ENCODE data around the gene HBA1.
"Not testable (repeated sequence)": the region's sequence is repeated elsewhere in the genome, so short reads cannot be mapped to it uniquely, and the experiment has no call there.

The HBA1 gene

DNA sequence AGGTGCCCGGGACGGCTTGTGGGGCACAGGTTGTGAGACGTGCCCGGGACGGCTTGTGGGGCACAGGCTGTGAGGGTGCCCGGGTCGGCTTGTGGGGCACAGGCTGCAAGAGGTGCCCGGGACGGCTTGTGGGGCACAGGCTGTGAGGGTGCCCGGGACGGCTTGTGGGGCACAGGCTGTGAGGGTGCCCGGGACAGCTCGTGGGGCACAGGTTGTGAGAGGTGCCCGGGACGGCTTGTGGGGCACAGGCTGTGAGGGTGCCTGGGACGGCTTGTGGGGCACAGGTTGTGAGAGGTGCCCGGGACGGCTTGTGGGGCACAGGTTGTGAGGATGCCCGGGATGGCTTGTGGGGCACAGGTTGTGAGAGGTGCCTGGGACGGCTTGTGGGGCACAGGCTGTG lies 16.2 kb upstream of the HBA1 start:
- DNase-seq = not testable (repeated sequence)

DNA sequence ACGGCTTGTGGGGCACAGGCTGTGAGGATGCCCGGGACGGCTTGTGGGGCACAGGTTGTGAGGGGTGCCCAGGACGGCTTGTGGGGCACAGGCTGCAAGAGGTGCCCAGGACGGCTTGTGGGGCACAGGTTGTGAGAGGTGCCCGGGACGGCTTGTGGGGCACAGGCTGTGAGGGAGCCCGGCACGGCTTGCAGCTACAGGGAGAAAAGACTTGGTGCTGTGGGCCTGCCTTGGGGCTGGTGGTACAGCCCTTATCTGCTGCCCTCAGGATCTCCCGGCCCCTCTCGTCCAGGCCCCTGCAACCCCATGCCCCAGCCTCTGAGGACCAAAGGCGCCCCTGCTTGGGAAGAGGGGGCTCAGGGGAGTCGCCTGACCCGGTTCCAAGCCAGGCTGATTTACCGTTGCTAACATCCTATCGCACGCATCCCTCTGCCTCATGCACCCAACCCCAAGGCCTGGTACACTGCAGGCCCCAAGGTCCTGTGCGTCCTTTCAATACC lies 15.7 kb upstream of the HBA1 start:
- DNase-seq = no peak

DNA sequence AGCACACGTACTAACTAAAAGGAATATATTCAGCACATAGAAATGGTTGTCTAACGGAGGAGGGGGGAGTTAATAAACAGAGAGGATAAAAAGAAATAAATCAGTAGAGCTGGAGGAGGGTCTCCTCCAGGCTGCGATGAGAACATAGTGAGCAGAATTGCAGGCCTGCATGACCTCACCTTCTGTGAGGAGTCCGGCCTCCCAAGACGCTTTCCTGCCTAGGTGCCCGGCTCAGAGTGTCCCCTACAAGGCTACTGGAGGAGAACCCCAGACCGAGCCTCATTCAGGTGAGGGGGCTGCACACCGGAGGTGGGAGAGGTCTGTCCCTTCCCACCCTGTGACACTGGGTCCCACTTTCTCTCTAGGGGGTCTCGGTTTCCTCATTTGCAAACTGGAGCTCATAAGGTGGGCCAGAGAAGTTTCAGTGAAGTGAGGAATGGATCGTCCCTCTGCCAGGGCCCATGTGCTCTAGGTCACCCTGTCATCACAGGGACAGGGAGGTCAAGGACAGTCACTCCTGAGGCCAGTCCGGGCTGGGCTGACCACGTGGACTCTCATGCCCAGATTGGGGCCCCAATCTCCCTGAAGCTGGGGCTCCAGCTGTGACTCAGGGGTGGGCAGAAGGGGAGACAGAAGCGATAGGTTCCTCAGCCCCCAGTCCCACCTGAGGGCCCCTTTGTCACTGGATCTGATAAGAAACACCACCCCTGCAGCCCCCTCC lies 14.0 kb upstream of the HBA1 start:
- DNase-seq = no peak

DNA sequence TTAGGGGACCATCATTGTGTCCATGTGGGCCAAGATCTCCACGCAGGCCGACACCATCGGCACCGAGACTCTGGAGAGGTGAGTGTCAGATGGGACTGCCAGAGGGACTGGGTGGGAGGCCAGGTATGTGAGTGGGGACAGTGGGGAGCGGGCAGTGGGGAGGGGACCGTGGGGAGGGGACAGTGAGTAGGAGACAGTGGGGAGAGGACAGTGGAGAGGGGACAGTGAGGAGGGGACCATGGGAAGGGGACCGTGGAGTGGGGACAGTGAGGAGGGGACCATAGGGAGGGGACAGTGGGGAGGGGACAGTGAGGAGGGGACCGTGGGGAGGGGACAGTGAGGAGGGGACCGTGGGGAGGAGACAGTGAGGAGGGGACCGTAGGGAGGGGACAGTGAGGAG lies 13.3 kb upstream of the HBA1 start:
- DNase-seq = not testable (repeated sequence)

DNA sequence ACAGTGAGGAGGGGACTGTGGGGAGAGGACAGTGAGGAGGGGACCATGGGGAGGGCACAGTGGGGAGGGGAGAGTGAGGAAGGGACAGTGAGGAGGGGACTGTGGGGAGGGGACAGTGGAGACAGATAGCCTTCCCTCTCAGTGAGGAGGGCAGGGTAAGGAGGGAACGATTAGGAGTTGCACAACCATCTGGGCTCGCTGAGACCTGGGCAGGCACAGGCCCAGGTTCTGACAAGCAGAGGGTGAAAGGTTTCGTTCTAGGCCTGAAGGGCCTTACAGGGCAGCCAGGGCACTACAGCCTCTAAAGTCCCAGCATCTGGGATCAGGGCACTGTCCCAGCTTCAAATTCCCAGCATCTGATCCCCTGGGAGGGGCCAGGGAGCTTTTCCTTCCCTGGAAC lies 12.8 kb upstream of the HBA1 start:
- not testable (repeated sequence) for DNase-seq

DNA sequence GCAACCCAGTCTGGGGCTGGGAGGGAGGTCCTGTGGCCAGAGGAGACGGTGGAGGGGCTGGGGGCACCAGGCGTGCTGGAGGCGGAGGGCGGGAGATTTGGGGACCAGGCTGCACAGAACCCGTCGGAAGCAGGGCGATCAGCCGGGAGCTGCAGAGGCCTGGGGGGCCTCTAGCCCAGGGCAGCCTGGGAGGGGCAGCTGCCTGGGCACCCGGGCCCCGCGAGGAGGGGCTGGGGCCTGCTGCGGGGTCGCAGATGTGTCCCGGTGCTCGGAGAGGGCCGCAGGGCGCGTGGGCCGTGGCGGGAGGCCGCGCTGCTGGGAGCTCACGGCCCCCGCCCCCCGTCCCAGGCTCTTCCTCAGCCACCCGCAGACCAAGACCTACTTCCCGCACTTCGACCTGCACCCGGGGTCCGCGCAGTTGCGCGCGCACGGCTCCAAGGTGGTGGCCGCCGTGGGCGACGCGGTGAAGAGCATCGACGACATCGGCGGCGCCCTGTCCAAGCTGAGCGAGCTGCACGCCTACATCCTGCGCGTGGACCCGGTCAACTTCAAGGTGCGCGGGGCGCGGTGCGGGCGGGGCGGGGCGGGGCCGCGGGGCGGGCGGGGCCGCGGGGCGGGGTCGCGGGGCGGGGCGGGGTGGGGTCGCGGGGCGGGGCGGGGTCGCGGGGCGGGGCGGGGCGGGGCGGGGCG lies 12.2 kb upstream of the HBA1 start:
- not testable (repeated sequence) for DNase-seq

DNA sequence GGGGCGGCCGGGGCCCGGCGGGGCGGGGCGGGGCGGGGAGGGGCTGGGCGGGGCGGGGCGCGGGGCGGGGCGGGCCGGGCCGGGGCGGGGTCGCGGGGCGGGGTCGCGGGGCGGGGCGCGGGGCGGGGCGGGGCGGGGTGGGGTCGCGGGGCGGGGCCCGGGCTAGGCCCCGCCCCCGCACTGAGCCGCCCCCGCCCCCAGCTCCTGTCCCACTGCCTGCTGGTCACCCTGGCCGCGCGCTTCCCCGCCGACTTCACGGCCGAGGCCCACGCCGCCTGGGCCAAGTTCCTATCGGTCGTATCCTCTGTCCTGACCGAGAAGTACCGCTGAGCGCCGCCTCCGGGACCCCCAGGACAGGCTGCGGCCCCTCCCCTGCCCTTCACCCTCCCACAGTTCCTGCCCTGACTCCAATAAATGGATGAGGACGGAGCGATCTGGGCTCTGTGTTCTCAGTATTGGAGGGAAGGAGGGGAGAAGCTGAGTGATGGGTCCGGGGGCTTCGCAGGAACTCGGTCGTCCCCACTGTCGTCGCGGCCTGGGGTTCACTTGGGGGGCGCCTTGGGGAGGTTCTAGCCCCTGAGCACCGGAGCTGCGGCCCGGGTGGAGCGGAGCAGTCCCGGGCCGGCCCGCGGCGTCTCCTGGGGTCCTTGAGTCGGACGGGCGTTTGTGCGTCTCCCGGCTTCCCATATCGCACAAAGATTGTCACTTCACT lies 11.5 kb upstream of the HBA1 start:
- DNase-seq = no peak

DNA sequence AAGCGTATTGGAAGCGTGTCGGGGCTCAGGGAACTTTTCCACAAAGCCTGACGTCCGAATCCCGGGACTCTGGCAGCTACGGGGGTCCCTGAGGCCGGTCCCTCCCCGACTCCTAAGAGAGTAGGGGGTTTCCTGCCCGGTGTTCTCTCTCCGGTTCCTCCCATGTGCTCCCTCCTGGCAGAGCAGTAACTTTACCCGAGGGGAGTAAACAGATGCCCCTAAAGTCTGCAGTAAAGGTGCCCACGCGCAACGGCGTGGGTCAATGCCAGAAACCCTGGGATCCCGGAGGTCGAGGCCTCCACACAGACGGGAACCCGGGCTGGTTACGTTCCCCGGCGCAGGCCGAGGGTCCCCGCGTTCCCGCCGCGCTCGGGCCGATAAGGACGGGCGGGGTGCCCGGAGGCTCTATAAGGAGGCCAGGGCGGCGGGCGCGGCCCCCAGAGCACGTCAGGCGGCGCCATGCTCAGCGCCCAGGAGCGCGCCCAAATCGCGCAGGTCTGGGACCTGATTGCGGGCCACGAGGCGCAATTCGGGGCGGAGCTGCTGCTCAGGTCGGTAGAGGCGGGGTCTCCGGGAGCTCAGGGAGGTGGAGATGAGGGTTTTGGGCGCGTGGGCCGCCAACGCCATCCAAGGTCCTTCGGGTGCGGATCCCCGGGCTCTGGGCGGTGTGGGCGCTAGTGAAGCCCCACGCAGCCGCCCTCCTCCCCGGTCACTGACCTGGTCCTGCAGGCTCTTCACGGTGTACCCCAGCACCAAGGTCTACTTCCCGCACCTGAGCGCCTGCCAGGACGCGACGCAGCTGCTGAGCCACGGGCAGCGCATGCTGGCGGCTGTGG lies 10.7 kb upstream of the HBA1 start, which contains the start of gene HBM:
TSS of gene HBM (plus strand) at position 440 of the 836 bp plus-strand sequence. CDS start at position 460, 20 bp downstream.
- no peak for DNase-seq

DNA sequence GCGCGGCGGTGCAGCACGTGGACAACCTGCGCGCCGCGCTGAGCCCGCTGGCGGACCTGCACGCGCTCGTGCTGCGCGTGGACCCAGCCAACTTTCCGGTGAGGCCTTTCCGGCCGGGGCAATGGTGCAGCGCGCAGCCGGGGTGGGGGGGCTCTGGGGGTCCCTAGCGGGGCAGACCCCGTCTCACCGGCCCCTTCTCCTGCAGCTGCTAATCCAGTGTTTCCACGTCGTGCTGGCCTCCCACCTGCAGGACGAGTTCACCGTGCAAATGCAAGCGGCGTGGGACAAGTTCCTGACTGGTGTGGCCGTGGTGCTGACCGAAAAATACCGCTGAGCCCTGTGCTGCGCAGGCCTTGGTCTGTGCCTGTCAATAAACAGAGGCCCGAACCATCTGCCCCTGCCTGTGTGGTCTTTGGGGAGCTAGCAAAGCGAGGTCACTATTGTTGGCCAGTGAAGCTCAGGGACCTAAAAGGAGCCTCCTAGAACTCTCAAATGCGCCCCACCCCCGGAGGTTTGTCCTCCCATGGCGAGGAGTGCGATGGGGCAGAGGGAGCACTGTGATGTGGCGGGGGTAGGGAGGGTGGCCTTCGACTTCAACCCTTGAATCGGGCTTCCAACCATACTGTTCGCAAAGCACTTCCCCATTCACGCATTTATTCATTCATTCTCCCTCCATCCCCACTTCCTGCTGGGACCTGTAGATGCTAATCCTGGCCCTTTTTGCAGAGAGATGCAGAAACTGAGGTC lies 9.9 kb upstream of the HBA1 start:
- no peak for DNase-seq

DNA sequence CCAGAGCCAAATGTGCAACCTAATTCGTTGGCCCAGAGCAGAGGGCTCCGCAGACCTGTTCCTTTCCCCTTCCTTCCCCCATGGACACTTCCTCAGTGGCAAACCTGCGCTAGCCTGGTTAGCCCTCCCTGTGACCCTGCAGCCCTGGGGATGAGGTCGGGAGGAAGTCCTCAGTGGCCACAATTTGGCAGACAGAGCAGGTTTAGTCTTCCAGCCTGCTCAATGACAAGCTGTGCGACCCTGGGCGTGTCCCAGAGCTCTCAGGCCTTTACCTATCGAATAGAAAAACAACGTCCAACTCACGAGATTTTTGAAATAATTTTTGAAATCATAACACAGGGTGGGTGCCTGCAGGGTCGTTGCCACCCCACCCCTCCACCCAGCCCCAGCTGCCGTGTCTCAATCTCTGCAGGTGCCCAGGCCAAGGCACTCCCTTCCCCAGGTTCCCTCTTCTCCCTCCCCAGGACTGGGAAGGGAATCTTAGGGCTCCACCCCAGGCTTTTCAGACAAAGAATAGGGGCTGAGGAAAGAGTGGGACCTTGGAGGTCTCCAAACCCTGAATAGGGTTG lies 9.3 kb upstream of the HBA1 start:
- no peak for DNase-seq

DNA sequence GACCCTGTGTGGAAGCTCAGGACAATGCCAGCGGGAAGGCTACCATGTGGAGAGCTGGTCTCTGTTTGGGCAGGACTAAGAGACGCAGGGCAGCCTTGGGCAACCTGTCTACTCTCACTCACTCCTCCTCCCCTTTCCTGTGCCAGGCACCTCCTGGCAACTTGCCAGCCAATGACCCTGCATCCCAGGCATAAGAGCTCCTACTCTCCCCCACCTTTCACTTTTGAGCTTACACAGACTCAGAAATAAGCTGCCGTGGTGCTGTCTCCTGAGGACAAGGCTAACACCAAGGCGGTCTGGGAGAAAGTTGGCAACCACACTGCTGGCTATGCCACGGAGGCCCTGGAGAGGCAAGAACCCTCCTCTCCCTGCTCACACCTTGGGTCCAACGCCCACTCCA lies 8.1 kb upstream of the HBA1 start:
- no peak for DNase-seq

DNA sequence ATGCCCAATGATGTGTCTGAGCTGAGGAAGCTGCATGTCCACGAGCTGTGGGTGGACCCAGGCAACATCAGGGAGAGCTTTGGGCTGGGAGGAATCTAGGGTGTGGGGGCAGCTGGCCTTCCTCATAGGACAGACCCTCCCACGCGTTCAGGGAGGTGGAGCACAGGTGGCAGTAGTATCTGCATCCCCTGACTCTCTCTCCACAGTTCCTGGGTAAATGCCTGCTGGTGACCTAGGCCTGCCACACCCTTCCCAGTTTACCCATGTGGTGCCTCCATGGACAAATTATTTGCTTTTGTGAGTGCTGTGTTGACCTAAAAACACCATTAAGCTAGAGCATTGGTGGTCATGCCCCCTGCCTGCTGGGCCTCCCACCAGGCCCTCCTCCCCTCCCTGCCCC lies 7.5 kb upstream of the HBA1 start:
- DNase-seq = no peak

DNA sequence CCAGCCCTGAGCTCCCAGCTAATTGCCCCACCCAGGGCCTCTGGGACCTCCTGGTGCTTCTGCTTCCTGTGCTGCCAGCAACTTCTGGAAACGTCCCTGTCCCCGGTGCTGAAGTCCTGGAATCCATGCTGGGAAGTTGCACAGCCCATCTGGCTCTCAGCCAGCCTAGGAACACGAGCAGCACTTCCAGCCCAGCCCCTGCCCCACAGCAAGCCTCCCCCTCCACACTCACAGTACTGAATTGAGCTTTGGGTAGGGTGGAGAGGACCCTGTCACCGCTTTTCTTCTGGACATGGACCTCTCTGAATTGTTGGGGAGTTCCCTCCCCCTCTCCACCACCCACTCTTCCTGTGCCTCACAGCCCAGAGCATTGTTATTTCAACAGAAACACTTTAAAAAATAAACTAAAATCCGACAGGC lies 6.4 kb upstream of the HBA1 start:
- DNase-seq = not testable (repeated sequence)

DNA sequence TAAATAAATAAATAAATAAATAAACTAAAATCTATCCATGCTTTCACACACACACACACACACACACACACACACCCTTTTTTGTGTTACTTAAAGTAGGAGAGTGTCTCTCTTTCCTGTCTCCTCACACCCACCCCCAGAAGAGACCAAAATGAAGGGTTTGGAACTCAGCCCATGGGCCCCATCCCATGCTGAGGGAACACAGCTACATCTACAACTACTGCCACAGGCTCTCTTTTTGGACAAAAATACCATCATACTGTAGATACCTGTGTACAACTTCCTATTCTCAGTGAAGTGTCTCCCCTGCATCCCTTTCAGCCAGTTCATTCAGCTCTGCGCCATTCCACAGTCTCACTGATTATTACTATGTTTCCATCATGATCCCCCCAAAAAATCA lies 5.7 kb upstream of the HBA1 start:
- DNase-seq = no peak

DNA sequence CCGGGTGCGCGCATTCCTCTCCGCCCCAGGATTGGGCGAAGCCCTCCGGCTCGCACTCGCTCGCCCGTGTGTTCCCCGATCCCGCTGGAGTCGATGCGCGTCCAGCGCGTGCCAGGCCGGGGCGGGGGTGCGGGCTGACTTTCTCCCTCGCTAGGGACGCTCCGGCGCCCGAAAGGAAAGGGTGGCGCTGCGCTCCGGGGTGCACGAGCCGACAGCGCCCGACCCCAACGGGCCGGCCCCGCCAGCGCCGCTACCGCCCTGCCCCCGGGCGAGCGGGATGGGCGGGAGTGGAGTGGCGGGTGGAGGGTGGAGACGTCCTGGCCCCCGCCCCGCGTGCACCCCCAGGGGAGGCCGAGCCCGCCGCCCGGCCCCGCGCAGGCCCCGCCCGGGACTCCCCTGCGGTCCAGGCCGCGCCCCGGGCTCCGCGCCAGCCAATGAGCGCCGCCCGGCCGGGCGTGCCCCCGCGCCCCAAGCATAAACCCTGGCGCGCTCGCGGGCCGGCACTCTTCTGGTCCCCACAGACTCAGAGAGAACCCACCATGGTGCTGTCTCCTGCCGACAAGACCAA lies 4.0 kb upstream of the HBA1 start, which contains the start of gene HBA2:
TSS of gene HBA2 (plus strand) at position 503 of the 568 bp plus-strand sequence. CDS start at position 540, 37 bp downstream.
- DNase-seq = not testable (repeated sequence)

DNA sequence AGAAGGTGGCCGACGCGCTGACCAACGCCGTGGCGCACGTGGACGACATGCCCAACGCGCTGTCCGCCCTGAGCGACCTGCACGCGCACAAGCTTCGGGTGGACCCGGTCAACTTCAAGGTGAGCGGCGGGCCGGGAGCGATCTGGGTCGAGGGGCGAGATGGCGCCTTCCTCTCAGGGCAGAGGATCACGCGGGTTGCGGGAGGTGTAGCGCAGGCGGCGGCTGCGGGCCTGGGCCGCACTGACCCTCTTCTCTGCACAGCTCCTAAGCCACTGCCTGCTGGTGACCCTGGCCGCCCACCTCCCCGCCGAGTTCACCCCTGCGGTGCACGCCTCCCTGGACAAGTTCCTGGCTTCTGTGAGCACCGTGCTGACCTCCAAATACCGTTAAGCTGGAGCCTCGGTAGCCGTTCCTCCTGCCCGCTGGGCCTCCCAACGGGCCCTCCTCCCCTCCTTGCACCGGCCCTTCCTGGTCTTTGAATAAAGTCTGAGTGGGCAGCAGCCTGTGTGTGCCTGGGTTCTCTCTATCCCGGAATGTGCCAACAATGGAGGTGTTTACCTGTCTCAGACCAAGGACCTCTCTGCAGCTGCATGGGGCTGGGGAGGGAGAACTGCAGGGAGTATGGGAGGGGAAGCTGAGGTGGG lies 3.1 kb upstream of the HBA1 start:
- not testable (repeated sequence) for DNase-seq

DNA sequence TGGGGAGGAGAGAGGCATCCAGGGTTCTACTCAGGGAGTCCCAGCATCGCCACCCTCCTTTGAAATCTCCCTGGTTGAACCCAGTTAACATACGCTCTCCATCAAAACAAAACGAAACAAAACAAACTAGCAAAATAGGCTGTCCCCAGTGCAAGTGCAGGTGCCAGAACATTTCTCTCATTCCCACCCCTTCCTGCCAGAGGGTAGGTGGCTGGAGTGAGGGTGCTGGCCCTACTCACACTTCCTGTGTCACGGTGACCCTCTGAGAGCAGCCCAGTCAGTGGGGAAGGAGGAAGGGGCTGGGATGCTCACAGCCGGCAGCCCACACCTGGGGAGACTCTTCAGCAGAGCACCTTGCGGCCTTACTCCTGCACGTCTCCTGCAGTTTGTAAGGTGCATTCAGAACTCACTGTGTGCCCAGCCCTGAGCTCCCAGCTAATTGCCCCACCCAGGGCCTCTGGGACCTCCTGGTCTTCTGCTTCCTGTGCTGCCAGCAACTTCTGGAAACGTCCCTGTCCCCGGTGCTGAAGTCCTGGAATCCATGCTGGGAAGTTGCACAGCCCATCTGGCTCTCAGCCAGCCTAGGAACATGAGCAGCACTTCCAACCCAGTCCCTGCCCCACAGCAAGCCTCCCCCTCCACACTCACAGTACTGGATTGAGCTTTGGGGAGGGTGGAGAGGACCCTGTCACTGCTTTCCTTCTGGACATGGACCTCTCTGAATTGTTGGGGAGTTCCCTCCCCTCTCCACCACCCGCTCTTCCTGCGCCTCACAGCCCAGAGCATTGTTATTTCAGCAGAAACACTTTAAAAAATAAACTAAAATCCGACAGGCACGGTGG lies 2.3 kb upstream of the HBA1 start:
- DNase-seq = not testable (repeated sequence)

DNA sequence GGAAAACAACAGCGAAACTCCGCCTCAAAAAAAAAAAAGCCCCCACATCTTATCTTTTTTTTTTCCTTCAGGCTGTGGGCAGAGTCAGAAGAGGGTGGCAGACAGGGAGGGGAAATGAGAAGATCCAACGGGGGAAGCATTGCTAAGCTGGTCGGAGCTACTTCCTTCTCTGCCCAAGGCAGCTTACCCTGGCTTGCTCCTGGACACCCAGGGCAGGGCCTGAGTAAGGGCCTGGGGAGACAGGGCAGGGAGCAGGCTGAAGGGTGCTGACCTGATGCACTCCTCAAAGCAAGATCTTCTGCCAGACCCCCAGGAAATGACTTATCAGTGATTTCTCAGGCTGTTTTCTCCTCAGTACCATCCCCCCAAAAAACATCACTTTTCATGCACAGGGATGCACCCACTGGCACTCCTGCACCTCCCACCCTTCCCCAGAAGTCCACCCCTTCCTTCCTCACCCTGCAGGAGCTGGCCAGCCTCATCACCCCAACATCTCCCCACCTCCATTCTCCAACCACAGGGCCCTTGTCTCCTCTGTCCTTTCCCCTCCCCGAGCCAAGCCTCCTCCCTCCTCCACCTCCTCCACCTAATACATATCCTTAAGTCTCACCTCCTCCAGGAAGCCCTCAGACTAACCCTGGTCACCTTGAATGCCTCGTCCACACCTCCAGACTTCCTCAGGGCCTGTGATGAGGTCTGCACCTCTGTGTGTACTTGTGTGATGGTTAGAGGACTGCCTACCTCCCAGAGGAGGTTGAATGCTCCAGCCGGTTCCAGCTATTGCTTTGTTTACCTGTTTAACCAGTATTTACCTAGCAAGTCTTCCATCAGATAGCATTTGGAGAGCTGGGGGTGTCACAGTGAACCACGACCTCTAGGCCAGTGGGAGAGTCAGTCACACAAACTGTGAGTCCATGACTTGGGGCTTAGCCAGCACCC lies 1.2 kb upstream of the HBA1 start:
- no peak for DNase-seq

Data from effector CD4-positive, alpha-beta T cell (primary cell).